ENCODE measurements around the gene ZNF710.

GRCh38 chr15:90018216-90018831 is 17.2 kb downstream of the ZNF710 start:
- TF ChIP-seq SMC3 (conservative IDR thresholded peaks at IDR 0.05; ENCODE audit: insufficient read depth, low read depth, low read length), result no peak
- no peak for TF ChIP-seq ATF3 (IDR thresholded peaks at IDR 0.05)
- no peak for TF ChIP-seq ATF3 (CRISPR knock-in tag; conservative IDR thresholded peaks at IDR 0.05)
- no peak for TF ChIP-seq MLLT1 (IDR thresholded peaks at IDR 0.05)
- TF ChIP-seq RFX7 (CRISPR knock-in tag; IDR thresholded peaks at IDR 0.05), result no peak
- no peak for TF ChIP-seq HDAC6 (IDR thresholded peaks at IDR 0.05; ENCODE audit: low read depth, low read length)
- TF ChIP-seq ATF2 (CRISPR knock-in tag; IDR thresholded peaks at IDR 0.05), result no peak
- no peak for TF ChIP-seq CTCF (IDR thresholded peaks at IDR 0.05 in 2 of 3, conservative IDR thresholded peaks at IDR 0.05 in 1 of 3; ENCODE audit: insufficient read depth in 2 of 3, low read depth in 1 of 3, low read length in 3 of 3)
- no peak for TF ChIP-seq KHSRP (IDR thresholded peaks at IDR 0.05)
- no peak for TF ChIP-seq RAD21 (CRISPR knock-in tag; conservative IDR thresholded peaks at IDR 0.05 in 1 of 2, IDR thresholded peaks at IDR 0.05 in 1 of 2)

All from K562 (cell line).